Measurements from ENCODE around the gene NMT2. TPM values are rescaled to one million over a fixed set of nuclear protein-coding genes. Genes with fewer than 3 reads are reported as not detected.

NMT2 gene
- polyA plus RNA-seq, 4 donors = 9.2 to 19.2 (median 11.9) TPM

- Histone ChIP-seq H3K36me3 (ENCODE audit: control insufficient read depth in 3 of 3, insufficient read depth in 2 of 3, low read depth in 1 of 3, low read length in 3 of 3) (peaks cover 9 to 55% (median 11%) of the 10 kb centered on the region in 3 donors), H3K27ac (ENCODE audit: low read depth in 1 of 3, low read length in 2 of 3) (no peak overlapping the region), H3K4me3 (ENCODE audit: low read depth in 1 of 3, low read length in 3 of 3) (no peak overlapping the region), H3K27me3 (ENCODE audit: control insufficient read depth in 3 of 3, insufficient read depth in 3 of 3, low read length in 3 of 3) (no peaks in the 10 kb centered on the region), H3K9me3 (ENCODE audit: control insufficient read depth in 2 of 2, insufficient read depth in 1 of 2, low read depth in 1 of 2, low read length in 1 of 2) (no peaks in the 10 kb centered on the region), H3K4me1 (ENCODE audit: control insufficient read depth in 3 of 3, insufficient read depth in 2 of 3, low read depth in 1 of 3, low read length in 2 of 3) (peaks cover 0 to 2% (median 0%) of the 10 kb centered on the region in 3 donors)
- WGBS, 3 donors = 47 to 50% (median 49%) methylated on average over 8 of the region's 8 CpGs
- peak; percentile 79 to 85 for DNase-seq
- no peak for FAIRE-seq
Observed at GRCh38 chr10:15106352-15107013, 62.0 kb downstream of the NMT2 start.

DNA sequence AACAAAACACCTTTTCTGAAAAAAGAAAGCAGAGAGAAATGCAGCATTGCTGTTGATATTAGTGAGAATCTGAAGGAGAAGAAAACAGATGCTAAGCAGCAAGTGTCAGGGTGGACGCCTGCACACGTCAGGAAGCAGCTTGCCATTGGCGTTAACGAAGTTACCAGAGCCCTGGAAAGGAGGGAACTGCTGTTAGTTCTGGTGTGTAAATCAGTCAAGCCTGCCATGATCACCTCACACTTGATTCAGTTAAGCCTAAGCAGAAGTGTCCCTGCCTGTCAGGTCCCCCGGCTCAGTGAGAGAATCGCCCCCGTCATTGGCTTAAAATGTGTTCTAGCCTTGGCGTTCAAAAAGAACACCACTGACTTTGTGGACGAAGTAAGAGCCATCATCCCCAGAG is 65.0 kb downstream of the NMT2 start:
- Histone ChIP-seq H3K4me3 (ENCODE audit: low read depth in 1 of 3, low read length in 3 of 3) (no peak overlapping the region), H3K27ac (ENCODE audit: low read depth in 1 of 3, low read length in 2 of 3) (no peak overlapping the region), H3K9me3 (ENCODE audit: control insufficient read depth in 2 of 2, insufficient read depth in 1 of 2, low read depth in 1 of 2, low read length in 1 of 2) (no peaks in the 10 kb centered on the region), H3K27me3 (ENCODE audit: control insufficient read depth in 3 of 3, insufficient read depth in 3 of 3, low read length in 3 of 3) (no peaks in the 10 kb centered on the region), H3K4me1 (ENCODE audit: control insufficient read depth in 3 of 3, insufficient read depth in 2 of 3, low read depth in 1 of 3, low read length in 2 of 3) (peaks cover 6 to 14% (median 7%) of the 10 kb centered on the region in 3 donors), H3K36me3 (ENCODE audit: control insufficient read depth in 3 of 3, insufficient read depth in 2 of 3, low read depth in 1 of 3, low read length in 3 of 3) (peaks cover 7 to 50% (median 8%) of the 10 kb centered on the region in 3 donors)
- 89 to 95% (median 95%) methylated on average over 9 of the region's 9 CpGs for WGBS, 3 donors
- DNase-seq = no peak
- FAIRE-seq = no peak

DNA sequence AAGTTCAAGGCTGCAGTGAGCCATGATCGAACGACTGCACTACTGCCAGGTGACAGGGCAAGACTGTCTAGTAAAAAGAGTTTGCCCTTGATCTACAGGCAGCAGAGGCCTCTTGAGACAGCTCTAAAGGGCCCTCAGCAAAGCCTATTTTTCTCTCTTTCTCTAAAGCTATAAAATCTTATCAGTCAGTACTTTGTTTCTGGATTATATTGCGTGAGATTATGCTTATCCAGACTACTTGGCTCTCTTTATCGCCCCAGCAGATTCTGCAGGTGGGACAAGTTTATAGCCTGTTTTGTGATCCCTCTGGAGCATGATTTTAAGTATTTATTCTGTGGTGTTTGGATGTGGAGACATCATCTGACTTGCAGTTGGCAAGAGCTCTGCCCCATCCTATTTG is 68.6 kb downstream of the NMT2 start:
- peak overlapping the region in 1 of 3 donors; percentile 36 for H3K27ac ChIP-seq (ENCODE audit: low read depth in 1 of 3, low read length in 2 of 3)
- no peaks in the 10 kb centered on the region for H3K27me3 ChIP-seq (ENCODE audit: control insufficient read depth in 3 of 3, insufficient read depth in 3 of 3, low read length in 3 of 3)
- H3K9me3 ChIP-seq (ENCODE audit: control insufficient read depth in 2 of 2, insufficient read depth in 1 of 2, low read depth in 1 of 2, low read length in 1 of 2) = no peaks in the 10 kb centered on the region
- H3K36me3 ChIP-seq (ENCODE audit: control insufficient read depth in 3 of 3, insufficient read depth in 2 of 3, low read depth in 1 of 3, low read length in 3 of 3) = peaks cover 4 to 42% (median 7%) of the 10 kb centered on the region in 3 donors
- peak; percentile 33 to 47 for DNase-seq
- 10 to 70% (median 44%) methylated on average over 4 of the region's 4 CpGs for WGBS, 3 donors
- no peak overlapping the region for H3K4me3 ChIP-seq (ENCODE audit: low read depth in 1 of 3, low read length in 3 of 3)
- H3K4me1 ChIP-seq (ENCODE audit: control insufficient read depth in 3 of 3, insufficient read depth in 2 of 3, low read depth in 1 of 3, low read length in 2 of 3) = peaks cover 4 to 19% (median 10%) of the 10 kb centered on the region in 3 donors
- no peak for FAIRE-seq

- H3K9me3 ChIP-seq (ENCODE audit: control insufficient read depth in 2 of 2, insufficient read depth in 1 of 2, low read depth in 1 of 2, low read length in 1 of 2) = no peaks in the 10 kb centered on the region
- no peaks in the 10 kb centered on the region for H3K27me3 ChIP-seq (ENCODE audit: control insufficient read depth in 3 of 3, insufficient read depth in 3 of 3, low read length in 3 of 3)
- H3K27ac ChIP-seq (ENCODE audit: low read depth in 1 of 3, low read length in 2 of 3) = peak within 1 kb of the TSS; percentile 80 to 100 (median 99)
- DNase-seq (peak; percentile 95 to 98), FAIRE-seq (no peak)
- 0% methylated on average over 70 to 84 of the region's 84 CpGs for WGBS, 3 donors
- H3K4me3 ChIP-seq (ENCODE audit: low read depth in 1 of 3, low read length in 3 of 3) = peak within 1 kb of the TSS; percentile 71 to 85 (median 76)
- H3K36me3 ChIP-seq (ENCODE audit: control insufficient read depth in 3 of 3, insufficient read depth in 2 of 3, low read depth in 1 of 3, low read length in 3 of 3) = peaks cover 2 to 21% (median 3%) of the 10 kb centered on the region in 3 donors
- H3K4me1 ChIP-seq (ENCODE audit: control insufficient read depth in 3 of 3, insufficient read depth in 2 of 3, low read depth in 1 of 3, low read length in 2 of 3) = peaks cover 4 to 19% (median 10%) of the 10 kb centered on the region in 3 donors
Observed at GRCh38 chr10:15097011-15097812, 71.3 kb downstream of the NMT2 start, which contains the start of gene RPP38. RPP38 (plus strand) TSS chr10:15097355; CDS start chr10:15103315, 5,960 bp downstream.

GRCh38 chr10:15096661-15097010 is 71.9 kb downstream of the NMT2 start:
- Histone ChIP-seq H3K27me3 (ENCODE audit: control insufficient read depth in 3 of 3, insufficient read depth in 3 of 3, low read length in 3 of 3) (no peaks in the 10 kb centered on the region), H3K27ac (ENCODE audit: low read depth in 1 of 3, low read length in 2 of 3) (peak overlapping the region in 2 of 3 donors; percentile 99 to 100), H3K9me3 (ENCODE audit: control insufficient read depth in 2 of 2, insufficient read depth in 1 of 2, low read depth in 1 of 2, low read length in 1 of 2) (no peaks in the 10 kb centered on the region), H3K4me1 (ENCODE audit: control insufficient read depth in 3 of 3, insufficient read depth in 2 of 3, low read depth in 1 of 3, low read length in 2 of 3) (peaks cover 4 to 19% (median 10%) of the 10 kb centered on the region in 3 donors), H3K36me3 (ENCODE audit: control insufficient read depth in 3 of 3, insufficient read depth in 2 of 3, low read depth in 1 of 3, low read length in 3 of 3) (peaks cover 0 to 16% (median 3%) of the 10 kb centered on the region in 3 donors), H3K4me3 (ENCODE audit: low read depth in 1 of 3, low read length in 3 of 3) (peak overlapping the region; percentile 71 to 85 (median 76))
- 1% methylated on average over 11 of the region's 11 CpGs for WGBS, 3 donors
- no peak for DNase-seq
- FAIRE-seq = no peak

DNA sequence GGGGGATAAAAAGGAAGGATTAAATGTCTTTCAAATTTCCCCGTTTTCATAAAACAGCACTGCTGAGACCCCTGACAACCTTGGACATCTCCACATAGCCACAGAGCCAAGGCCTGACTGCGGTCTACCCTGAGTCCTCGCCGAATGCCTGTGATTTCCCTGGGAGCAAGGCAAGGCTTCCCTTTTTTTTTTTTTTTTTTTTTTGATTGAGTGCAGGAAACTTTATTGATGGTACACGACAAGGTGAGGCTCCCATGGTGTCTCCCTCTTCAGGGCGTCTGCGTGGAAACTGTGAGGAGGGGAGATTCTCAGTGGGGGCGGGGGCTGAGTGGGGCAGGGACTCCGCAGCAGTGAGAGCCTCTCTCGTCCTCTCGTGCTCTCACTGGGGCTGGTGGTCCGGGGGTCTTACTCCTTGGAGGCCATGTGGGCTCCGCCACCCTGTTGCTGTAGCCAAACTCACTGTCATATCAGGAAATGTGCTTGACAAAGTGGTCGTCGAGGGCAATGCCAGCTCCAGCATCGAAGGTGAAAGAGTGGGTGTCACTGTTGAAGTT is 75.6 kb downstream of the NMT2 start:
- WGBS, 3 donors = 88 to 96% (median 90%) methylated on average over 16 of the region's 16 CpGs
- no peaks in the 10 kb centered on the region for H3K27me3 ChIP-seq (ENCODE audit: control insufficient read depth in 3 of 3, insufficient read depth in 3 of 3, low read length in 3 of 3)
- H3K9me3 ChIP-seq (ENCODE audit: control insufficient read depth in 2 of 2, insufficient read depth in 1 of 2, low read depth in 1 of 2, low read length in 1 of 2) = no peaks in the 10 kb centered on the region
- no peak overlapping the region for H3K4me3 ChIP-seq (ENCODE audit: low read depth in 1 of 3, low read length in 3 of 3)
- no peak for DNase-seq
- no peaks in the 10 kb centered on the region for H3K36me3 ChIP-seq (ENCODE audit: control insufficient read depth in 3 of 3, insufficient read depth in 2 of 3, low read depth in 1 of 3, low read length in 3 of 3)
- peaks cover 0 to 4% (median 3%) of the 10 kb centered on the region in 3 donors for H3K4me1 ChIP-seq (ENCODE audit: control insufficient read depth in 3 of 3, insufficient read depth in 2 of 3, low read depth in 1 of 3, low read length in 2 of 3)
- H3K27ac ChIP-seq (ENCODE audit: low read depth in 1 of 3, low read length in 2 of 3) = no peak overlapping the region
- no peak for FAIRE-seq

- WGBS, 3 donors = 83 to 85% (median 84%) methylated on average over 5 of the region's 5 CpGs
- H3K27ac ChIP-seq (ENCODE audit: low read depth in 1 of 3, low read length in 2 of 3) = no peak overlapping the region
- FAIRE-seq = no peak
- H3K4me1 ChIP-seq (ENCODE audit: control insufficient read depth in 3 of 3, insufficient read depth in 2 of 3, low read depth in 1 of 3, low read length in 2 of 3) = peaks cover 0 to 4% (median 3%) of the 10 kb centered on the region in 3 donors
- no peak for DNase-seq
- no peaks in the 10 kb centered on the region for H3K9me3 ChIP-seq (ENCODE audit: control insufficient read depth in 2 of 2, insufficient read depth in 1 of 2, low read depth in 1 of 2, low read length in 1 of 2)
- H3K36me3 ChIP-seq (ENCODE audit: control insufficient read depth in 3 of 3, insufficient read depth in 2 of 3, low read depth in 1 of 3, low read length in 3 of 3) = no peaks in the 10 kb centered on the region
- no peaks in the 10 kb centered on the region for H3K27me3 ChIP-seq (ENCODE audit: control insufficient read depth in 3 of 3, insufficient read depth in 3 of 3, low read length in 3 of 3)
- H3K4me3 ChIP-seq (ENCODE audit: low read depth in 1 of 3, low read length in 3 of 3) = no peak overlapping the region
Observed at GRCh38 chr10:15091418-15091817, 77.1 kb downstream of the NMT2 start.

Data from small intestine (tissue), 7 donors.